ENCODE measurements around the gene TMEM115. TPM values are rescaled to one million over a fixed set of nuclear protein-coding genes. Genes with fewer than 3 reads are reported as not detected.

The TMEM115 gene
- total and polyA plus RNA-seq, 2 of the 13 experiments (the other 11 are each of a cell fraction or from before 2014, with no cell fraction given), result 22.1 to 30.7 TPM

DNA sequence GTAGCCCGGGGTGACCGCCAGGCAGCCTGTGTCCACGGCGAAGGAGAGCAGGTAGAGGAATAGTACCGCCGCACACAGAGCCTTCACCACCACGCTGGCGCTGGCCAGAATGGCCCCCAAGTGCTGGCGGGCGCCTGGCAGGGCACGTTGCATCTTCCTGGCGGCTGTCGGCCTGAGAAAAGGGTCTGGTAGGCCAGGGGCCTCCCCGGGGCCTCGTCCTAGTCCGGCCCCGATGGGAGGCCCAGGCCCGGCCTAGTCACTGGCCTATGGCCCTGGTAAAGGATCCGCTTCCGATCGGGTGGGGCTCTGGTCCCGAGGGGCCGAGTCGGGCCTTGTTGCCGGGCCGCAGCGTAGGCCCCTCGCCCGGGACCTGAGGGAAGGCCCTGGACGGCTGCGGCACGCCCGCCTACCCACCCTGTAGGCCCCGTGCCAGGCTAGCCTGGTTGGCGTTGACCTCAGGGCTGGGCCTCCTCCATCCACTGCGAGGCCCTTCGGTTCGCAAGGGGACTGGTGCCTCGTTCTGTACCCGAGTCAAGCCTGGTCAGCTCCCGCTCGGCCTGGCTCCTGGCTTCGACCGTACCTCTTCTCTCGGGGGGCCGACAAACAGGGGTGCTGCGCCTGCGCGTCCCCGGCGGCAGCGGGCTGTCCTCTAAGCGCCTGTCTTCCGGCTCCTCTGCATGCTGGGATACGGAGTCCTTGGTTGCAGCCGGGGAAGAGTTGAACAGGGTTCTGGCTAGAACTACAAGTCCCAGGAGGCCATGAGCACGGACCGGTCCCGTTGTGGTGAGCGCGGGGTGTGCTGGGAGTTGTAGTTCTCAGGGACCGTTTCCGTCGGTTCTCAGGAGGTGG is at the start of gene TMEM115 (continued):
- TF ChIP-seq SAP130 (CRISPR knock-in tag; IDR thresholded peaks at IDR 0.05; ENCODE audit: low read depth), result peak; percentile 73
- TF ChIP-seq ZNF337 (CRISPR knock-in tag; IDR thresholded peaks at IDR 0.05; ENCODE audit: borderline replicate concordance, low read depth), result no peak
- TF ChIP-seq TCF7L2 (IDR thresholded peaks at IDR 0.05; ENCODE audit: low read depth, low read length), result no peak
- TF ChIP-seq ARNT2 (CRISPR knock-in tag; IDR thresholded peaks at IDR 0.05; ENCODE audit: low read depth), result peak; percentile 87
- peak; percentile 54 to 79; a peak in 3 of 4 replicates for TF ChIP-seq HMGXB4 (CRISPR knock-in tag; IDR thresholded peaks at IDR 0.05; ENCODE audit: borderline replicate concordance in 1 of 2, low read depth in 1 of 2)
- TF ChIP-seq TFDP1 (CRISPR knock-in tag; IDR thresholded peaks at IDR 0.05; ENCODE audit: borderline replicate concordance), result peak; percentile 40; the same call in 1 of the 2 replicates
- no peak for TF ChIP-seq HNRNPH1 (optimal IDR thresholded peaks at IDR 0.05; ENCODE audit: low read depth, low read length)
- no peak for TF ChIP-seq ZNF549 (CRISPR knock-in tag; IDR thresholded peaks at IDR 0.05)
- peak; percentile 63; the same call in 1 of the 2 replicates for TF ChIP-seq ZSCAN5A (CRISPR knock-in tag; IDR thresholded peaks at IDR 0.05; ENCODE audit: borderline replicate concordance)
- TF ChIP-seq, protein P1, sequence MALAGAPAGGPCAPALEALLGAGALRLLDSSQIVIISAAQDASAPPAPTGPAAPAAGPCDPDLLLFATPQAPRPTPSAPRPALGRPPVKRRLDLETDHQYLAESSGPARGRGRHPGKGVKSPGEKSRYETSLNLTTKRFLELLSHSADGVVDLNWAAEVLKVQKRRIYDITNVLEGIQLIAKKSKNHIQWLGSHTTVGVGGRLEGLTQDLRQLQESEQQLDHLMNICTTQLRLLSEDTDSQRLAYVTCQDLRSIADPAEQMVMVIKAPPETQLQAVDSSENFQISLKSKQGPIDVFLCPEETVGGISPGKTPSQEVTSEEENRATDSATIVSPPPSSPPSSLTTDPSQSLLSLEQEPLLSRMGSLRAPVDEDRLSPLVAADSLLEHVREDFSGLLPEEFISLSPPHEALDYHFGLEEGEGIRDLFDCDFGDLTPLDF (CRISPR knock-in tag; IDR thresholded peaks at IDR 0.05), result no peak
- peak; percentile 86; the same call in 1 of the 2 replicates for TF ChIP-seq ZNF547 (CRISPR knock-in tag; IDR thresholded peaks at IDR 0.05)
- TF ChIP-seq, protein P2, sequence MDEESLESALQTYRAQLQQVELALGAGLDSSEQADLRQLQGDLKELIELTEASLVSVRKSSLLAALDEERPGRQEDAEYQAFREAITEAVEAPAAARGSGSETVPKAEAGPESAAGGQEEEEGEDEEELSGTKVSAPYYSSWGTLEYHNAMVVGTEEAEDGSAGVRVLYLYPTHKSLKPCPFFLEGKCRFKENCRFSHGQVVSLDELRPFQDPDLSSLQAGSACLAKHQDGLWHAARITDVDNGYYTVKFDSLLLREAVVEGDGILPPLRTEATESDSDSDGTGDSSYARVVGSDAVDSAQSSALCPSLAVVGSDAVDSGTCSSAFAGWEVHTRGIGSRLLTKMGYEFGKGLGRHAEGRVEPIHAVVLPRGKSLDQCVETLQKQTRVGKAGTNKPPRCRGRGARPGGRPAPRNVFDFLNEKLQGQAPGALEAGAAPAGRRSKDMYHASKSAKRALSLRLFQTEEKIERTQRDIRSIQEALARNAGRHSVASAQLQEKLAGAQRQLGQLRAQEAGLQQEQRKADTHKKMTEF (CRISPR knock-in tag; IDR thresholded peaks at IDR 0.05), result peak; percentile 88
- 0 out of 2 replicates have a peak, but pooled peaks have one; percentile 26 for TF ChIP-seq RAD21 (CRISPR knock-in tag; IDR thresholded peaks at IDR 0.05)
- no peak for TF ChIP-seq NR2F1 (CRISPR knock-in tag; IDR thresholded peaks at IDR 0.05)
- peak; percentile 99 for TF ChIP-seq PHF8 (CRISPR knock-in tag; IDR thresholded peaks at IDR 0.05)
- peak; percentile 53; the same call in 1 of the 2 replicates for TF ChIP-seq HDAC2 (CRISPR knock-in tag; IDR thresholded peaks at IDR 0.05)
- no peak for TF ChIP-seq JUND (CRISPR knock-in tag; IDR thresholded peaks at IDR 0.05)
- peak; percentile 58; the same call in 1 of the 2 replicates for TF ChIP-seq DNMT1 (CRISPR knock-in tag; IDR thresholded peaks at IDR 0.05)
- TF ChIP-seq ZNF777 (CRISPR knock-in tag; IDR thresholded peaks at IDR 0.05), result peak; percentile 91

Measured in HepG2 (cell line).